DMS79 (cell line): ENCODE data around the gene GABRA4.

Source experiments
- DNase-seq: peaks from one replicate; lab custom pipeline; 2025; lab: John Stamatoyannopoulos, UW

The GABRA4 gene

DNA sequence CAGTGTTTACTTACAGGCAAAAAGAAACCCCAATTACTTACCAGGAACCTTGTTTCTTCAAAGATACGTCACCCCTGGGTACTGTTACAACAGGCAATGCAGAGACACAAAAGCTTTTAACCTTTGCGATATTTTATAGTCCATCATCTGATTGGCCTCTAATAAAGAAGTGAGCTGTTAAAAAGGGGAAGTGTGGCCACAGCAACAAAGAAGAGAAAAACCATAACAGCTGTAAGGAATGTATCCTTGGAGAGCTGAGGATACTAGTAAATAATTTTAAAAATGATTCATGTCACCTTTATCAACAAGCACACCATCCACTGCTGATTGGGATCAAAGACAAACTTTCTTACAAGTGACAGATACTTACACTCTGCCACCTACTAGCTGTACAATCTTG lies 14.1 kb downstream of the GABRA4 start:
- no peak for DNase-seq

DNA sequence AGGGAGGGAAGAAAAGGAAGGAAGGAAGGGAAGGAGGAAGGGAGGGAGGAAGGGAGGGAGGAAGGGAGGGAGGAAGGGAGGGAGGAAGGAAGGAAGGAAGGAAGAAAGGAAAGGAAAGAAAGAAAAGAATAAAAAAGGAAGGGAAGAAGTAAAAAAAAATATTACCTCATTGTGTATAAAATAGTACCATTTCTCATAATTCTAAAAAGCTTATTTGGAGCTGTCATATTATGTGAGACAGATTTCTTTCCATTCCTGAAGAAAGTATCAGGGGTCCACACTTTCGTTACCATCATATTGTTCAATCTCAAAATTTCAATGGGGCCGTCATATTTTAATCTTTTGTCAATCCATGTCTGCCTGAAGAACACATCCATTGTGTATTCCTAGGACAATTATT lies 16.1 kb downstream of the GABRA4 start:
- DNase-seq, result no peak

DNA sequence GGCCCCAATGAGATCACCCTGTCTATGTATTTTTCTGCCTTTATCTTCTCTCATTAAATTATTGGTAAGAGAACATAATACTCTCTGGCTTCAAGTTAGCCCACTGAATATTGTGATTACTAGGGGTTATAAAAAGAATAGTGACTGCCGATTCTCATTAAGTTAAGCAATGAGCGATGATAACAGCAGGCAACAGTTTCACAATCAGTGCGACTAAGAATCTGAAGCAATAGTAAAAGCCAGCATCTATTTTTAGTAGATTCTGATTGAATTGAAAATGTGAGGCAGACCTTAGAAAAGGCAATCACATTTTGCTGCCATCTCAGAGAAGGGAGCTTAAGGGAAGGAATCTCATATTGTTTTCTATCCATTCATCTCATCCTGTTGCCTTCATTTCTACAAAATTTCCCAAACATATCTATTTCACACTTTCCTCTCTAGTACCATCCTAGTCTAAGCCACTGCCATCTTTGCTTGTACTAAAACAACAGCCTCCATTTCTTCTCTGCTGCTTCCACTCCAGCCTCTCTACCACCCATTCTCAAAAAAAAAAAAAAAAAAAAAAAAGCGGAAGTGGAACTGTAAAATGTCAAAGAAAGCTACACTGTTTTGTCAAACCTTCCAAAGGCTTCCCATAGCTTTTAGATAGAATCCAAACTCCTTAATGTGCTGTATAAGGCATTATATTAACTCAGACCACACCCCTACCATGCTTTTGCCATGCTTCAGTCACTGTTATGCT lies 17.4 kb downstream of the GABRA4 start:
- no peak for DNase-seq

DNA sequence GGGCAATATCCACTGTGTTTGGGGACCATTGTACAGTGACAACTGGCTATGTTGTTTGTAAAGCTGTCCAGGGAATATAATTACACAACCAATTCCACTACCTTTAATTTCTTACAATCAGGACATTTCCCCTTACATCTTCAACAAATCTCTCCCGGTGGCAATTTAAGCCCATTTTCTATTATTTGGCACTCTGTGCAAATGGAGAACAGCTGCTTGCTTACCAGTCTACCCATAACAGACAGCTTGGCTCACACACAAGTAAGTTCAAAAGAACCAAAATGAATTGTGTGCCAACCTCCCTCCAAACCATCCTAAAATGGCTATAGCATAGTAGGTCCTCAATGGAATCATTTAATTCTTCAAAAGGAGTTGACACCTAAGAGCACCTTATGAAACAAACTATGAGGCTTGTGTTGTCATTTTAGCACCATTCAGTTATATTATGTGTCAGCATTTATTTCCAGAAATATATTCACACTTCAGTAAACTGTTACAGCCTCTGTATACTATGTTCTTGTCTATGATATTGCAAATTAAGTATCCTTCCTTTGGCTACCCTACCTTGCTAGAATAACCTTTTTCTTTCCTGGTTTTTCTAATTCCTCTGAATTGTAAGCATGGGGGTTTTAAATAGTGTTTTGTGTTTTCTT lies 18.4 kb downstream of the GABRA4 start:
- DNase-seq, result no peak

DNA sequence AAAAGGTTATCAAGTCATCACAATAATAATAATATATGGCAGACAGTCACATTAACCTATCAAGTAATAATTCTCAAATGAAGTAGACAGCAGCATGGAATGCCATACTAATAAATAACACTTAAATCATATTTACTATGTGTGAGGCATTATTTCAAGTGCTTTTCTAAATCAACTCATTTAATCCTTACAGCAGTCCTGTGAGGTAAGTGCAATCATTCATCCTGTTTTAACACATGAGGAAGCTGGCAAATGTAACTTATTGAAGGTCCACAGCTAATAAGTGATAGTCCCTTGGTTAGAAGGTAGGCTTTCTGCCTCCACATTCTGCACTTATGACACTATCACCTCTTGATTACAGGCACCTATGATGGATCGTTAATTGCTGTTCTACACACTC lies 24.5 kb downstream of the GABRA4 start:
- no peak for DNase-seq

DNA sequence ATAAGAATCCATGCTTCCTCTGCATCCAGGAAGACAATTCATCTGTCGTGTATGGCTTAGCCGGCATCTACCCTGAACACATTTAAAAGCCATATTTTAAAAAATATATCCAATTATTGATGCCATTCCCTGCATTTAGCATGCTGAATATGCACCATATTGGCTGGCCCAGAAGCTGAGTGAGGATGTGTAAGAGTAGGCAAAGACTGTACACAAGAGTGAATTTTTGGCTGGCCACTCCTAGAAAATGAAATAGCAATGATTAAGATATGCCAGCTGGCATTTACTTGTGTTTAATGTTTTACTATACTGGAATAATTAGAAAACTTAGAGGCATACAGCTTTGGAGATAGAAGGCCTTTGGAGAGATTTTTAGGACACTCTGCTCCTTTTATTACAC lies 25.8 kb downstream of the GABRA4 start:
- no peak for DNase-seq

DNA sequence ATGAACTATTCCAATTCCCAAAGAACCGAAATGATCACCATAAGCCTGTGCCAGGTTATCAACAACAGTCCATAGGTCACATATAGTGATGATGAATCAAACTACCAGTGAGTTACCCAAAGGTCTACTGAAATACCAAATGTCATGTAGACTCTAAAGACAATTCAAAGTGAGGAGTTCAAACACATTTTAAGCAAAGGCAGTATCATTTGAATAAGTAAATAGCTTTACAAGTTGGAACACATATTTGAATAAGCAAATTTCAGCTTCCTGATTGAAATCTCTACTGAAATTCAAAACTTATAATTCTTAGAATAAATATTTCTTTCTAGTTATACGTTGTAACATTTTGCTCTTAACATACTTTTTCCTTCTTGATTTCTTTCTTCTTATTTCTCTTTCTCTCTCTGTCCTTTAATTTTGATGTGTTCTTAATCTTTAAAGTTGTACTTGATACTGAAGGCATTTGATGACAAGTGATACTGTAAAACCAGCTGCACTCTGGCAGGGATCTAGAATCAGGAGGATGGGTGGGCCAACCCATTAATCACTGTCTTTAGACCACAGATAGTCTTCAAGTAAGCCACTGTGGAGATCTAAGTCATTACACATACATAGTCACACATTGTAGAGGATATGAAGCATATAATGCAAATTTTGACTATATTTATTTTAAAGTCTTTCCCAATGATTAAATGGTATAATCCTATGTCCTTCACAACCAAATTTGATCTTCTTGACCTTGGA lies 34.5 kb downstream of the GABRA4 start:
- DNase-seq, result no peak

DNA sequence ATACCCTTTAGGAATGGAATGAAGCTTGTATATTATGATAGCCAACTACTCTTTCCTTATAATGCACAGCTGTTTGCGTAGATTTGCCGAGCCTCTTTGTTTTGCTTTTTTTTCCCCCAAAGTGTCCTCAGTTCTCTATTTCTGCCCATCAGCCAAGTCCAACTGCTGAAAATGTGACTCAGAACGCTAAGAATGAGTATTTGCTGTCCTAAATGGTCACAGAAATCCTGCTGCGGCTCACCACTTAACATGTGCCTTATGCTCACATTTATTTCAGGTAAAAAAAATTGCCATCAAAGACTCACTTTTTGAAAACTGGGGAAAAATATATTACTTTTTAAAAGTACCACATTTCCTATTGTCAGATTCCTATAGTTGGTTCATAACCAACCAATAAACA lies 36.9 kb downstream of the GABRA4 start:
- DNase-seq, result no peak

DNA sequence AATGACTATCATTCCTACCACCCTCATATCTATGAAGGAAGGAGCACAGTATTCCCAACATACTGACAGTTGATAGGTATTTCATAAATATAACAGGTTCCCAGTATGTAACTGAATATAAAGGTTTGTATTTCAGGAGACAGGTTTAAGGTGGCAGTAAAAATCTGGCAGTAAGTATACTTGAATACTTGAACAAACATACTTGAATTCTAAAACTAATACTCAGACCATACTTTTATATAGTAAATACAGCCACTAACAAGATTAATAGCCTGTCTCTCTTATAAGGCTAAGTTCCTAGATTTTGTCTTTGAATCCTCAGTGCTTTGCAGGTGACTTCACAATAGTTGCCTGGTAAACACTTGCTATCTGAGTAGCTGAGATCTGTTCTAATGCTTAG lies 37.8 kb downstream of the GABRA4 start:
- no peak for DNase-seq

DNA sequence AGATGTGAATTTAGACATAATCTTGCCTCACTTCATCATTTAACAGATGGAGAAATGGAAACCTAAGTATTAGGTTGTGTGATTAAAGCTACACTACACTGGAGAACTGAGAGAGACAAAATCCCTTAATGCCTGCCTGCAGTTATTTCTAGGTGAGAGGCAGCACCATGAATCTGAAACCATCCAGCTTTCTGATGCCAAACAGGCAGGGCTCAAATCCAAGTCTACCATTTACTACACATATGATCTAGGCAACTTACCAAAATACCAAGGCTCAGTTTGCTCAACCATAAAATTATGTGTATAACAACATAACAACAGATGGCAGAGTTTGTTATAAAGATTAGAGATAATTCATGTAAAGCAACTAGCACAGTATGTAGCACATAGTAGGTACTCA lies 38.7 kb downstream of the GABRA4 start:
- DNase-seq, result no peak

DNA sequence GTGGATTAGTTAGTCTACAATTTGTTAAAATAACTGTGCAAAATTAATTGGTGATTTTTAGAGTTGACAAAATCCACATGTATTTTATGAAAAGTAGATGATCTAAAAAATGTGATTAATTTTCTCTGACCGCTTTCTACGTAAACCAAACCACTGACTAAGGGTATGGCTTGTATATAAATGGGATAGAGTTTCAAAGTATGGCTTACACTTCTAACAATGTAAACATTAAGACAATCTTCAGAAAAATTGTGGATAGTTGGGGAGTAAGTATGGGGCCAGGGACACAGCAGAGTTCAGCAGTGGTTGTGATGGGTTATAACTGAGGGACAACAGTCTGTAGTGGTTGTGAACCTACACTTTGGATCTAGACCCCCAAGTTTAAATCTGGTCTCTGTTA lies 39.8 kb downstream of the GABRA4 start:
- DNase-seq, result no peak

DNA sequence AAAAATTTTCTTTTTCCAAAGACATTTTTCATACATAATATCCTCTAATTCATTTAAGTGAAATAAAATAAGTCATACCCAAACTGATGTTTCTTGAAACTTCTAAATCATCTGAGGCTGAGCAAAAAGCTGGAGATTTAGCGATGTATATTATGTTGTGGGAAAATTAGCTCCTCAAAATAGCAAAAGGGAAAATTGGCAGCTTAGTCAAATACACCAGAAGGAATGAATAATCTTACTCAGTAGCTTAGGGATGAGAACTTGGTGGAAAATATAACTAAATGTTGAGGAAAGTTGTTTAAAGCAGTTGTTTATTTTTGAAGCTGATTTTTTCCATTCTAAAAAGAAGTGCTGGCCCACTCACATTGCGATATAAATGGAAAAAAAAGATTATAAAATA lies 40.9 kb downstream of the GABRA4 start:
- no peak for DNase-seq

DNA sequence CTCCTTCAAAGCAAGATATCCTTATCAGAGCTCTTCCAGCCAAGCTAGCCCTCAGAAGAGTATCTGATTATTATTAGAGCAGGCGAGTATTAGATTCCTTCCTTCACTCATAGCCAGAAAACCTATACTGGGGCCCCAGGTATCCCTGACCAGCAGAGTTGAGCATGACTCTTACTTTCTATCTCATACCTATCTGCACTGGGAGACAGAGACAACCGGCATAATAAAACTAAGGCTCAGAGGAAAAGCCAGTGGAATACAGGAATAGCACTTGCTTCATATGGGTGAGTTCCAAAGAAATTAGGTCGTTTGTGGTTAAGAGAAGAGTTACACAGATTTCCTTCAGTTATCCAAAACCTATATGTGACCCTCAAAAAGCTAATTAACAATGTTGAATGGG lies 42.6 kb downstream of the GABRA4 start:
- DNase-seq, result no peak

DNA sequence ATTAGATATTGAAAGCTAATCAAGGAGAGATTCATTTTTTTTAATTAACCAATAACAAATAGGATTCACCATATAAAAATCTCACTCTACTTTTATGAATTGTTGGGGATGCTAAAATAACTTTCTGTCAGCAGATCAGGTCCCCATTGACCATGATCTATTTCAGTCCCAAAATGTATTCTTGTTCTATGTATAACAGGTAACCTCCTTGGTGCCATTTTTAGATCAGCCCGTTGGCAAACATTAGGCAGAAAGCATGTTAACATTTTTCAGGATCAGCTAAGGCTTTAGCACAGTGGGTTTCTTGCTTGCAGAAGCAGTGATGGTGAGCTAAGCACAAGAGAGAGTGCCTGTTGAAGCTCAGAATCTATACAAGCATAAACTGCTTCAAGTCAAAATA lies 43.6 kb downstream of the GABRA4 start:
- DNase-seq, result no peak

DNA sequence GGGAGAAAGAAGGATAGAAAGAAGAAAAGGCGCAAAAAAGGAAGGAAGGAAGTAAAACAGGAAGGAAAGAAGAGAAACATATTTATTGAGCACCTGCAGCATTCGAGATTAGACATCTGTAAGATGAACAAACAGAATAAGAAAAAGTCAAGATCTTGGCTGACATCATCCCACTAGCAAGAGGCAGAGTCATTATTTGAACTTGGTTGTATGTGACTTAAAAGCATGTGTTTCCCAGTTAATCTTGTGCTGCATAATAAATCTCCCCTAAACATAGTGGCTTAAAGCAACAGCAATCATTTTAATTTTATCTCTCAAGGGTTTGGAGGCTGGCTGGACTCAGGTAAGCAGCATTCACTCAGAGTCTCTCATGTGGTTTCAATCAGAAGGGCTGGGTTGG lies 45.8 kb downstream of the GABRA4 start:
- DNase-seq, result no peak

DNA sequence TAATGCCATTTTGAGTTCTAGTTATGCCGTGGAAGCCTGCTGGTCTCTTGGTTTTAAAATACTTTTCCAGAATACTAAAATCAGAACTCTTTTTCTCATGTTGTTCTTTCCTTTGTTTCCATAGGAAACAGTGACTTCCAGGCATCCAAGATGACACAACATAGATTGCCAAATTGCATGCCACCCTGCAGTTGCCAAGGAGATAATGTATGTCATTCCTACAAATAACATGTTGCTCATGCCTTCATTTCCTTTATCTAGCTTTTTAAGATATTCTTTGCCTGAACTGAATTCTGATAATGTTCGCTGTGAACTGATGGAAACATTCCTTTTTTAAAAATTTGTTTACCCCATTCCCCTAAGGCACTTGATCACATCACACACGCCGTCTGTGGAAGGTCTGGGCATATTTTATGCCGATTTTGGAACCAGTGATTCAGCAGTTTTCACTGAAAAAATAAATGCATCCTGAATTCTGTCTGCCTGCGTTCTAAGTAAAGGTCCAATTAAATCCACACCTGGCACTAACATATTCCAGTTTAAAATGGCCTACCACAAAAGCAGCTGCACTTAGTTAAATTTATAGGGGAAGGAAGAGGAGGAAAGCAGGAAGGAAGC lies 46.4 kb downstream of the GABRA4 start:
- no peak for DNase-seq

DNA sequence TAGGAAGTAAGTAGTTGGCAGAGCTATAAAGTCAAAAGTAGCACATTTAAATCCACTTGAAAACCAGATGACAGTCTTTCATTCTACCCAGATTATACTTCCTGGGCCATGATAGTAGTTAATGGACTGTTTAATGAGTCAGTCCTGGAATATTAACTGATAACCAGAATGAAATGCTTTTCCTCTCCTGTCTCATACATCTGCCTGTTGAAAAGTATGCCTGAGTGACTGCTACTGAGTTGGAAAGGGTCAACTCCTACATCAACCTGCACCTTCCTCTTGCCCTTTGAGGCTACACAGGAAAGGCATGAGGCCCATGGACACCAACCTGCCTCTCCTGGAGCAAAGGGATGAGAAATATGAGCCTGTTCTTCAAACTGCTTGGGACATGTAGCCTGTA lies 48.3 kb downstream of the GABRA4 start:
- no peak for DNase-seq

DNA sequence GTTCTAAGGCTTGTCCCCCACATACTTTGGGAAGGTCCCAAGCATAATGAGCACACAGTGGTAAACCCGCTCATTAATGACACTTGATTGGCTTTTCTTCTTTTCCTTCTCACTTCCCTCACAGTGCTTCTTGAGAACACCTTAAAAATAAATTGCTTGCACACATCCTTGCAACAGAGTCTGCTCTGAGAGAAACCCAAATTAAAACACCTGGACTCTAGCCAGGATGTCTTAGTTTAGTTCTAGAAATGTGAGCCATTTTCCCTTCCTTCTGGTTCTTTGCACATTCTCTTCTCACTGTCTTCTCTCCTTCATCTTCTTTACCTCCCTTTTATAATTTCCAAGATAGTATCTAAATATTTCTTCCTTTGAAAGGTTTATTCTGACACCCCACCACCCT lies 49.0 kb downstream of the GABRA4 start:
- no peak for DNase-seq

DNA sequence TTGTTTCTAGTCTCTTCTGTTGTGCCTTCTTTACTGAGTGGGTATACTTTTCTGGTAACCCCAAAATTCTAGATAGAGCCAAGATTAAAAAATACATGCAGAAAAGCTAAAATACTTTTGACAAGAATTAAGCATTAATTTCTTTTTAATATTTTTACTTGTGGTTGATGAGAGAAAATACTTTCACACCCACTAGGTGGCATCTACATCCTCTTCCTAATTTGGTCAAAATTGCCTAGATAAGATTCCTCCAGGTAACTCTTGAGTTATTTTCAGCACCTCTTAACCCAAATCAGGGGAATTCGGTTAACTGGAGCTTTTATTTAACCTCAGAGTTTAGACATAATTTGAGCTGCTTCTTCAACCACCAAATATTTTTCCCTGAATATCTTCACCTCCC lies 55.9 kb downstream of the GABRA4 start:
- no peak for DNase-seq

DNA sequence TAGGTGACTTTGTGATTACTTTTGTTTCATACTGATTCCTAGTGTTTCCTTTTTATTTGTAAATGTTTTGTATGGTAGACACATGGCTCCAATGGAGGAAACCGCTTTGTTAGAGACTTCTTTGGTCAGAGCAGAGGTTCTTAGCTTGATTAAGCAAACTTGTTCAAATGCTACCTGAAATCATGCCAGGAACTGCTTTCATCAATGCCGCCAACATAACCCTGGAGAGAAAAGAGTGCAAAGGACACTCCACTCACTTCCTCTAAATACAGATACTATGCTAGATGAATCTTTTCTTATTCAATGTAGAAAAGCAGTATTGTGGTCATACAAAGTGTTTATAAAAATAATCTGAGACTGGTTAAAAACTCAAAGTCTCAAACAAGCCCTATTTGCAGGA lies 58.7 kb downstream of the GABRA4 start:
- DNase-seq, result no peak

DNA sequence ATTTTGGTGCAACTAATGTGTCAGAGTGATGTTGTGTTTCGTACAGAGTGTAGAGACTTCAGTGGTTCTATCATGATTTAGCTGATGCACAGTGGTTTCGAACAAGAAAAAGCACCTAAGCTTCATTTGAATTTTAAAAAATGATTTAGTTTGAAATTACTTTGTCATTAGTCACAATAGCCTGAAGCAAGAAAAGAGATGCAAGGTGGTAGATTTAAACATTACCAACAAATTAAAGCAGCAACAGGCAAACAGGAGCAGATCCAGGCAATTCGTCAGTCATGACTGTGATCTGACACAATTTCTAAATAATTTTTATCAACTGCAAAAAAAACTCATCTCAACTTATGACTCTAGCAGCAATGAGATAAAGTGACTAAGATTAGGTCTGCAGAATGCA lies 59.7 kb downstream of the GABRA4 start:
- DNase-seq, result no peak

DNA sequence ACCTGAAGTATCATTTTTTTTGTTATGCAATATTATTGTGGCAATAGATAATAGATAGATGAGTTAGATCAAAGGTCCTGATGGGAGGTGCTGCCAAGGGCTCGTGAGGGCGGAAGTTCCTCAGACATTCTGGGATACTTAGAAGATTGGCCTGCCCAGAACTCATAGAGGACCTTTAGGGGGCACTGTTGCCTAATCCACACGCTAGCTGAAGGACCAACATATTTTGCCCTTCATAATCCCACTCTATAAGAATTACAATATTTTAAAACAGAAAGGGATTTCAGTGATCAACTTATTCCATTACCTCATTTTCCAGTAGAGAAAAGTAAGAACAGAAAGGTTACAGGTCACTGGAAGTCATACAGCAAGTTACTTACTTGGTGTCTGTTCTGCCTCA lies 61.4 kb downstream of the GABRA4 start:
- no peak for DNase-seq

DNA sequence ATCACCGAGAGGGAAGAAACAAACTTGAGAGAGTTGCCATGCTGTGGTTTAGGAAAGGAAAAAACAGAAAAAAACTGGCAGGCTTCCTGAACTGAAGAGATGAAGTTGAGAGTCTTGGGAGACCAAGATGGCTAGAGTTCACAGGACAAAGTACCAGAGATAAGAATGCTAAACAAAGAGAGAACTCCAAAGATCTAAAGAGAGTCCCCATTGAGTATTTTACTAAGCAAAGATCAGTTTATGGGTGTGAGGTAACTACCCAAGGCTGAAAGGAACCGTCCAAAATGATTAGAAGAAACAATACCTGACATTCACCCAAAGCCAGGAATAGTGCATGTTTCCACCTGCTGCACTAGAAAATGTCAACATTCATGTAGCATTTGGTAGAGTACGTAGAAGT lies 62.5 kb downstream of the GABRA4 start:
- no peak for DNase-seq
